Keratinocyte (primary cell): Measurements from ENCODE around the gene HEPACAM2. TPM values are rescaled to one million over a fixed set of nuclear protein-coding genes. Genes with fewer than 3 reads are reported as not detected.

Experiments used
- DNase-seq: peaks from one replicate; pipeline ENCODE4 v3.0.0-alpha.2; 2011; ENCODE audit warnings: low read depth, missing footprints, low spot score
- FAIRE-seq: peaks from 2 replicates; lab custom pipeline; 2011; peaks lifted over from hg19 to GRCh38; lab: Jason Lieb, UNC
- H2AFZ ChIP-seq: 2 replicates; pipeline ENCODE4 v1.6.0; 2012; ENCODE audit warnings: low read length, control low read depth, inconsistent platforms; ENCODE audit not compliant: control insufficient read depth
- H3K27ac ChIP-seq: 2 replicates; pipeline ENCODE4 v1.5.1; 2011; ENCODE audit warnings: low read length; ENCODE audit not compliant: control insufficient read depth, insufficient read depth
- H3K27me3 ChIP-seq: 3 replicates; pipeline ENCODE4 v1.6.0; 2011; ENCODE audit warnings: low read length; ENCODE audit not compliant: control insufficient read depth, insufficient read depth; ENCODE audit errors: extremely low read depth
- H3K36me3 ChIP-seq, 2 experiments: 2 replicates in 1 of 2; 3 replicates in 1 of 2; pipeline ENCODE4 v1.5.1; 2011; ENCODE audit warnings: low read length in 2 of 2, mild to moderate bottlenecking in 1 of 2; ENCODE audit not compliant: control insufficient read depth in 2 of 2, insufficient read depth in 2 of 2; ENCODE audit errors: extremely low read depth in 1 of 2
- H3K4me1 ChIP-seq: 3 replicates; pipeline ENCODE4 v1.5.1; 2011; ENCODE audit warnings: low read length; ENCODE audit not compliant: control insufficient read depth, insufficient read depth; ENCODE audit errors: extremely low read depth
- H3K4me2 ChIP-seq: 3 replicates; pipeline ENCODE4 v1.6.0; 2011; ENCODE audit warnings: low read depth, low read length; ENCODE audit not compliant: control insufficient read depth, insufficient read depth; ENCODE audit errors: extremely low read depth
- H3K4me3 ChIP-seq, 3 experiments: fragments of 200-600 bp in 1 of 3; sonication (generic) in 1 of 3; 2 replicates in 2 of 3; 3 replicates in 1 of 3; pipeline ENCODE4 v1.5.1; 2011 to 2016; ENCODE audit warnings: low read length in 3 of 3, mild to moderate bottlenecking in 3 of 3, control low read depth in 2 of 3, inconsistent platforms in 1 of 3, low read depth in 1 of 3, mixed read lengths in 1 of 3, mixed run types in 1 of 3, moderate library complexity in 1 of 3; ENCODE audit not compliant: control insufficient read depth in 2 of 3, insufficient read depth in 2 of 3; ENCODE audit errors: extremely low read depth in 1 of 3
- H3K79me2 ChIP-seq: 2 replicates; pipeline ENCODE4 v1.6.0; 2012; ENCODE audit warnings: low read length; ENCODE audit not compliant: control insufficient read depth, insufficient read depth
- H3K9ac ChIP-seq: 3 replicates; pipeline ENCODE4 v1.6.0; 2011; ENCODE audit warnings: low read length; ENCODE audit not compliant: control insufficient read depth, insufficient read depth; ENCODE audit errors: extremely low read depth
- H3K9me1 ChIP-seq: 3 replicates; pipeline ENCODE4 v1.6.0; 2011; ENCODE audit warnings: low read length; ENCODE audit not compliant: control insufficient read depth, insufficient read depth; ENCODE audit errors: extremely low read depth
- H3K9me3 ChIP-seq: 2 replicates; pipeline ENCODE4 v1.5.1; 2012; ENCODE audit warnings: low read depth, low read length; ENCODE audit not compliant: control insufficient read depth
- H4K20me1 ChIP-seq: 3 replicates; pipeline ENCODE4 v1.6.0; 2011; ENCODE audit warnings: low read length; ENCODE audit not compliant: control insufficient read depth, insufficient read depth; ENCODE audit errors: extremely low read depth
- CTCF ChIP-seq, 3 experiments: IDR thresholded peaks in 1 of 3; conservative IDR thresholded peaks in 1 of 3; optimal IDR thresholded peaks in 1 of 3; 2 replicates in 2 of 3; 3 replicates in 1 of 3; pipeline versions ENCODE3 to v1.5.1; 2011; ENCODE audit warnings: low read length in 3 of 3, mild to moderate bottlenecking in 3 of 3, moderate library complexity in 2 of 3, control low read depth in 1 of 3, inconsistent platforms in 1 of 3; ENCODE audit not compliant: insufficient read depth in 2 of 3; ENCODE audit errors: extremely low read depth in 1 of 3
- EZH2 ChIP-seq: IDR thresholded peaks from one replicate; pipeline ENCODE4 v1.6.1; 2012; ENCODE audit warnings: inconsistent platforms, mild to moderate bottlenecking, low read length, moderate library complexity
- dilution Hi-C: fragments of 300-500 bp; cut with MboI; formaldehyde crosslinking; loops from one replicate; pipeline ENCODE4 v1.7.0; 2020; ENCODE audit warnings: low sequenced_read_pairs; ENCODE audit not compliant: extremely low pct_ligation_motif_present
- polyA plus RNA-seq, 5 experiments: library from polyadenylated mRNA; depleted of rRNA in 3 of 5; stranded (reverse) in 3 of 5; stranded (forward) in 1 of 5; unstranded in 1 of 5; fragments of >200 nt; gene quantifications; 1 replicate in 1 of 5; 2 replicates in 3 of 5; 3 replicates in 1 of 5; pipeline versions ENCODE4 v1.2.1 to v1.2.3, GENCODE V29; 2011 to 2012; ENCODE audit warnings: missing spikeins in 2 of 5, low read depth in 1 of 5, low replicate concordance in 1 of 5

Gene HEPACAM2
- polyA plus RNA-seq, 1 donor (not counting 4 experiments of a cell fraction or from before 2014, with no cell fraction given) = not detected

GRCh38 chr7:93202594-93203250, 23.5 kb downstream of the HEPACAM2 start:
- Histone ChIP-seq H2AFZ (no peak overlapping the region), H3K9me3 (no peaks in the 10 kb centered on the region), H3K4me2 (no peak overlapping the region), H3K27me3 (peaks cover 4% of the 10 kb centered on the region), H3K9ac (no peak overlapping the region), H3K4me3 (no peak overlapping the region), H3K27ac (no peak overlapping the region), H3K9me1 (no peaks in the 10 kb centered on the region), H3K36me3 (no peaks in the 10 kb centered on the region), H3K4me1 (no peaks in the 10 kb centered on the region), H3K79me2 (no peaks in the 10 kb centered on the region), H4K20me1 (no peaks in the 10 kb centered on the region)
- TF ChIP-seq EZH2 = no peak
- no peak for TF ChIP-seq CTCF (optimal IDR thresholded peaks at IDR 0.05 in 1 of 3, IDR thresholded peaks at IDR 0.05 in 1 of 3, conservative IDR thresholded peaks at IDR 0.05 in 1 of 3; ENCODE audit: extremely low read depth in 1 of 3, insufficient read depth in 2 of 3, low read length in 3 of 3)
- DNase-seq (no peak), FAIRE-seq (no peak)
- dilution Hi-C loops = no loop called here

GRCh38 chr7:93198472-93198871, 27.8 kb downstream of the HEPACAM2 start:
- H3K9ac ChIP-seq = no peak overlapping the region
- no peak for TF ChIP-seq EZH2
- no peak for TF ChIP-seq CTCF (optimal IDR thresholded peaks at IDR 0.05 in 1 of 3, IDR thresholded peaks at IDR 0.05 in 1 of 3, conservative IDR thresholded peaks at IDR 0.05 in 1 of 3; ENCODE audit: extremely low read depth in 1 of 3, insufficient read depth in 2 of 3, low read length in 3 of 3)
- no peaks in the 10 kb centered on the region for H3K9me3 ChIP-seq
- H3K4me1 ChIP-seq = no peaks in the 10 kb centered on the region
- H3K27ac ChIP-seq = no peak overlapping the region
- H3K4me3 ChIP-seq = no peak overlapping the region
- H3K79me2 ChIP-seq = no peaks in the 10 kb centered on the region
- no peak overlapping the region for H2AFZ ChIP-seq
- FAIRE-seq (no peak), DNase-seq (no peak)
- no peaks in the 10 kb centered on the region for H4K20me1 ChIP-seq
- no peak overlapping the region for H3K4me2 ChIP-seq
- dilution Hi-C loops = no loop called here
- peaks cover 7% of the 10 kb centered on the region for H3K27me3 ChIP-seq
- no peaks in the 10 kb centered on the region for H3K9me1 ChIP-seq
- no peaks in the 10 kb centered on the region for H3K36me3 ChIP-seq
